HL-60 (cell line): ENCODE results near the gene RTN4RL1.
"Not testable (repeated sequence)": the region's sequence is repeated elsewhere in the genome, so short reads cannot be mapped to it uniquely, and the experiment has no call there.

Experiments
- GABPA ChIP-seq: IDR thresholded peaks from 2 replicates; pipeline ENCODE4 v1.6.1; 2012; ENCODE audit warnings: low read depth
- POLR2AphosphoS5 ChIP-seq: IDR thresholded peaks from 2 replicates; pipeline ENCODE4 v1.6.1; 2012; ENCODE audit warnings: low read depth
- REST ChIP-seq: IDR thresholded peaks from 2 replicates; pipeline ENCODE4 v1.6.1; 2012; ENCODE audit warnings: low read depth; ENCODE audit not compliant: insufficient replicate concordance
- TF ChIP-seq, protein P1 (sequence below): IDR thresholded peaks from one replicate; pipeline ENCODE4 v1.5.1; 2011; ENCODE audit warnings: low read length, control low read depth, inconsistent platforms; ENCODE audit not compliant: insufficient read depth

- TF ChIP-seq, protein P1, sequence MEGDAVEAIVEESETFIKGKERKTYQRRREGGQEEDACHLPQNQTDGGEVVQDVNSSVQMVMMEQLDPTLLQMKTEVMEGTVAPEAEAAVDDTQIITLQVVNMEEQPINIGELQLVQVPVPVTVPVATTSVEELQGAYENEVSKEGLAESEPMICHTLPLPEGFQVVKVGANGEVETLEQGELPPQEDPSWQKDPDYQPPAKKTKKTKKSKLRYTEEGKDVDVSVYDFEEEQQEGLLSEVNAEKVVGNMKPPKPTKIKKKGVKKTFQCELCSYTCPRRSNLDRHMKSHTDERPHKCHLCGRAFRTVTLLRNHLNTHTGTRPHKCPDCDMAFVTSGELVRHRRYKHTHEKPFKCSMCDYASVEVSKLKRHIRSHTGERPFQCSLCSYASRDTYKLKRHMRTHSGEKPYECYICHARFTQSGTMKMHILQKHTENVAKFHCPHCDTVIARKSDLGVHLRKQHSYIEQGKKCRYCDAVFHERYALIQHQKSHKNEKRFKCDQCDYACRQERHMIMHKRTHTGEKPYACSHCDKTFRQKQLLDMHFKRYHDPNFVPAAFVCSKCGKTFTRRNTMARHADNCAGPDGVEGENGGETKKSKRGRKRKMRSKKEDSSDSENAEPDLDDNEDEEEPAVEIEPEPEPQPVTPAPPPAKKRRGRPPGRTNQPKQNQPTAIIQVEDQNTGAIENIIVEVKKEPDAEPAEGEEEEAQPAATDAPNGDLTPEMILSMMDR: not testable (repeated sequence)
- TF ChIP-seq GABPA, POLR2AphosphoS5, REST: not testable (repeated sequence)
Measured at GRCh38 chr17:2013220-2013993, 11.7 kb downstream of the RTN4RL1 start.
